ENCODE results near the gene BORCS5.

GRCh38 chr12:12433203-12433731 is 76.4 kb downstream of the BORCS5 start:
- TF ChIP-seq, protein P1, sequence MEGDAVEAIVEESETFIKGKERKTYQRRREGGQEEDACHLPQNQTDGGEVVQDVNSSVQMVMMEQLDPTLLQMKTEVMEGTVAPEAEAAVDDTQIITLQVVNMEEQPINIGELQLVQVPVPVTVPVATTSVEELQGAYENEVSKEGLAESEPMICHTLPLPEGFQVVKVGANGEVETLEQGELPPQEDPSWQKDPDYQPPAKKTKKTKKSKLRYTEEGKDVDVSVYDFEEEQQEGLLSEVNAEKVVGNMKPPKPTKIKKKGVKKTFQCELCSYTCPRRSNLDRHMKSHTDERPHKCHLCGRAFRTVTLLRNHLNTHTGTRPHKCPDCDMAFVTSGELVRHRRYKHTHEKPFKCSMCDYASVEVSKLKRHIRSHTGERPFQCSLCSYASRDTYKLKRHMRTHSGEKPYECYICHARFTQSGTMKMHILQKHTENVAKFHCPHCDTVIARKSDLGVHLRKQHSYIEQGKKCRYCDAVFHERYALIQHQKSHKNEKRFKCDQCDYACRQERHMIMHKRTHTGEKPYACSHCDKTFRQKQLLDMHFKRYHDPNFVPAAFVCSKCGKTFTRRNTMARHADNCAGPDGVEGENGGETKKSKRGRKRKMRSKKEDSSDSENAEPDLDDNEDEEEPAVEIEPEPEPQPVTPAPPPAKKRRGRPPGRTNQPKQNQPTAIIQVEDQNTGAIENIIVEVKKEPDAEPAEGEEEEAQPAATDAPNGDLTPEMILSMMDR (IDR thresholded peaks at IDR 0.05; ENCODE audit: insufficient read depth, low read length), result no peak
- TF ChIP-seq POLR2AphosphoS5 (IDR thresholded peaks at IDR 0.05; ENCODE audit: low read depth), result no peak
- no peak for TF ChIP-seq GABPA (IDR thresholded peaks at IDR 0.05; ENCODE audit: low read depth)
- TF ChIP-seq, protein P2, sequence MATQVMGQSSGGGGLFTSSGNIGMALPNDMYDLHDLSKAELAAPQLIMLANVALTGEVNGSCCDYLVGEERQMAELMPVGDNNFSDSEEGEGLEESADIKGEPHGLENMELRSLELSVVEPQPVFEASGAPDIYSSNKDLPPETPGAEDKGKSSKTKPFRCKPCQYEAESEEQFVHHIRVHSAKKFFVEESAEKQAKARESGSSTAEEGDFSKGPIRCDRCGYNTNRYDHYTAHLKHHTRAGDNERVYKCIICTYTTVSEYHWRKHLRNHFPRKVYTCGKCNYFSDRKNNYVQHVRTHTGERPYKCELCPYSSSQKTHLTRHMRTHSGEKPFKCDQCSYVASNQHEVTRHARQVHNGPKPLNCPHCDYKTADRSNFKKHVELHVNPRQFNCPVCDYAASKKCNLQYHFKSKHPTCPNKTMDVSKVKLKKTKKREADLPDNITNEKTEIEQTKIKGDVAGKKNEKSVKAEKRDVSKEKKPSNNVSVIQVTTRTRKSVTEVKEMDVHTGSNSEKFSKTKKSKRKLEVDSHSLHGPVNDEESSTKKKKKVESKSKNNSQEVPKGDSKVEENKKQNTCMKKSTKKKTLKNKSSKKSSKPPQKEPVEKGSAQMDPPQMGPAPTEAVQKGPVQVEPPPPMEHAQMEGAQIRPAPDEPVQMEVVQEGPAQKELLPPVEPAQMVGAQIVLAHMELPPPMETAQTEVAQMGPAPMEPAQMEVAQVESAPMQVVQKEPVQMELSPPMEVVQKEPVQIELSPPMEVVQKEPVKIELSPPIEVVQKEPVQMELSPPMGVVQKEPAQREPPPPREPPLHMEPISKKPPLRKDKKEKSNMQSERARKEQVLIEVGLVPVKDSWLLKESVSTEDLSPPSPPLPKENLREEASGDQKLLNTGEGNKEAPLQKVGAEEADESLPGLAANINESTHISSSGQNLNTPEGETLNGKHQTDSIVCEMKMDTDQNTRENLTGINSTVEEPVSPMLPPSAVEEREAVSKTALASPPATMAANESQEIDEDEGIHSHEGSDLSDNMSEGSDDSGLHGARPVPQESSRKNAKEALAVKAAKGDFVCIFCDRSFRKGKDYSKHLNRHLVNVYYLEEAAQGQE (IDR thresholded peaks at IDR 0.05; ENCODE audit: insufficient replicate concordance, low read depth), result no peak

Data from HL-60 (cell line).